ENCODE measurements around the gene STOX2. TPM values are rescaled to one million over a fixed set of nuclear protein-coding genes. Genes with fewer than 3 reads are reported as not detected.

The STOX2 gene
- total RNA-seq, 1 donor, result 0.36 TPM

DNA sequence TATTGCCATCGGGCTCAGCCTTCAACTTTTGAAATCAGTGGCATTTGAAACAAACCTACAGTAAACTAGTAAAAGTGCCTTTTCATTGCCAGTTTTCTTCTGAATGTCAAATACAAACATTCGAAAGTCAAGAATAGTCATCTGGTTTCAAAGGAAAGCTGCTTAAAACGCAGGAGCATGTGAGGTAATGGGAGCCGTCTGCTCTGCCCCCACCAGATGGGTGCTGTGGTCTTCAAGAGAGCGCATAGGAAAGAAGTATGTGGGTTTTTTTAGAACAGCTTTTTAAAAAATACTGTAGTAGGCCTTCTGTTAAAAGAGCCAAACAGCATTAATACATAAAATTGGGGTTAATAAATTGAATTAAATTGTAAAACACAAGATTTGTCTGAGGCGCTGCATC, 88.6 kb downstream of the STOX2 start:
- Histone ChIP-seq H4K20me1 (ENCODE audit: insufficient read depth, low read length) (no peaks in the 10 kb centered on the region), H3K4me2 (ENCODE audit: insufficient read depth, low read length) (no peak overlapping the region), H3K4me1 (ENCODE audit: insufficient read depth, low read length) (no peaks in the 10 kb centered on the region), H3K36me3 (ENCODE audit: insufficient read depth, low read length) (no peaks in the 10 kb centered on the region), H3K79me2 (ENCODE audit: insufficient read depth, low read length) (no peaks in the 10 kb centered on the region), H3K4me3 (ENCODE audit: insufficient read depth, low read length) (no peak overlapping the region), H3K27ac (ENCODE audit: low read depth, low read length) (no peak overlapping the region), H3K9me3 (ENCODE audit: low read depth, low read length) (no peaks in the 10 kb centered on the region), H2AFZ (ENCODE audit: low read length) (no peak overlapping the region), H3K27me3 (ENCODE audit: insufficient read depth, low read length) (no peaks in the 10 kb centered on the region)
- TF ChIP-seq, protein P1, sequence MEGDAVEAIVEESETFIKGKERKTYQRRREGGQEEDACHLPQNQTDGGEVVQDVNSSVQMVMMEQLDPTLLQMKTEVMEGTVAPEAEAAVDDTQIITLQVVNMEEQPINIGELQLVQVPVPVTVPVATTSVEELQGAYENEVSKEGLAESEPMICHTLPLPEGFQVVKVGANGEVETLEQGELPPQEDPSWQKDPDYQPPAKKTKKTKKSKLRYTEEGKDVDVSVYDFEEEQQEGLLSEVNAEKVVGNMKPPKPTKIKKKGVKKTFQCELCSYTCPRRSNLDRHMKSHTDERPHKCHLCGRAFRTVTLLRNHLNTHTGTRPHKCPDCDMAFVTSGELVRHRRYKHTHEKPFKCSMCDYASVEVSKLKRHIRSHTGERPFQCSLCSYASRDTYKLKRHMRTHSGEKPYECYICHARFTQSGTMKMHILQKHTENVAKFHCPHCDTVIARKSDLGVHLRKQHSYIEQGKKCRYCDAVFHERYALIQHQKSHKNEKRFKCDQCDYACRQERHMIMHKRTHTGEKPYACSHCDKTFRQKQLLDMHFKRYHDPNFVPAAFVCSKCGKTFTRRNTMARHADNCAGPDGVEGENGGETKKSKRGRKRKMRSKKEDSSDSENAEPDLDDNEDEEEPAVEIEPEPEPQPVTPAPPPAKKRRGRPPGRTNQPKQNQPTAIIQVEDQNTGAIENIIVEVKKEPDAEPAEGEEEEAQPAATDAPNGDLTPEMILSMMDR (IDR thresholded peaks at IDR 0.05; ENCODE audit: extremely low read depth, low read depth, low read length), result no peak
- DNase-seq (ENCODE audit: insufficient read length, low spot score, missing footprints), result no peak

DNA sequence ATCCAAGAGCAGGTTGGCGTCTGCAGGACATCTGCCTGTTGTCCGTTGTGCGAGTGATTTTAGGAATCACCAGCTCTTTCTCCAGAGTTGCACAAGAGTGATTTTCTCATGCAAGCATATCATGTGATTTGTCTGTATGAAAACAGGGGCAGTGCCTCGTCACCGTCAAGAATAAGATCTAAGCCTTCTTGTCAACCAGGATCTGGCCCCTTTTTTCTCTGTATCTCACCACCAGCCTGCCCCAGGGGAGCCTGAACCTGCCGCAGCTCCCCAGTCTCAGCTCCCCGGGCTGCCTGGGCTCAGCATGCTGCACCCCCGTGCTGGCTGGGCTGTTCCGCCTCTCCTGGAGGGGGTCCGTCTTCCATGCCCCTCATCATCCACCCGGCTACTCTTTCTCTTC, 90.5 kb downstream of the STOX2 start:
- Histone ChIP-seq H3K79me2 (ENCODE audit: insufficient read depth, low read length) (no peaks in the 10 kb centered on the region), H3K36me3 (ENCODE audit: insufficient read depth, low read length) (no peaks in the 10 kb centered on the region), H3K4me1 (ENCODE audit: insufficient read depth, low read length) (no peaks in the 10 kb centered on the region), H3K4me3 (ENCODE audit: insufficient read depth, low read length) (no peak overlapping the region), H3K27me3 (ENCODE audit: insufficient read depth, low read length) (no peaks in the 10 kb centered on the region), H4K20me1 (ENCODE audit: insufficient read depth, low read length) (no peaks in the 10 kb centered on the region), H3K27ac (ENCODE audit: low read depth, low read length) (no peak overlapping the region), H3K9me3 (ENCODE audit: low read depth, low read length) (no peaks in the 10 kb centered on the region), H3K4me2 (ENCODE audit: insufficient read depth, low read length) (no peak overlapping the region), H2AFZ (ENCODE audit: low read length) (no peak overlapping the region)
- no peak for DNase-seq (ENCODE audit: insufficient read length, low spot score, missing footprints)
- TF ChIP-seq, protein P1 (IDR thresholded peaks at IDR 0.05; ENCODE audit: extremely low read depth, low read depth, low read length), result no peak

DNA sequence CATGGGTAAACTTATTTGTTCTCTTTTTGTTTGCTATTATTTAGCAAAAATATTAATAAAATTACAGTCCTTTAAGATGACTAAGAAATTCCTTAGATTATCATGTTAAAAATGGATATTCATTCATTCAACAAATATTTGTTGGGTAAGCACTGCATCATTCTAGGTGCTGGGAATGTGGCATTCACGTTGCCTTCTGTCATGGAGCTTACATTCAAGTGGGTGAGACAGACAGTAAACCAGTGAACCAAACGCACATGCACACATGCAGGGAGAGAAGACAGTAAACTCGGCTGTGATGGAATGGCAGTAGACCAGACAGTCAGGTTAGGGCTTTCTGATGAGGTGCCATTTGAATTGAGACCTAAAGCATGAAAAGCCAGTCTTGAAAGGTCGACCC, 91.8 kb downstream of the STOX2 start:
- Histone ChIP-seq H3K27me3 (ENCODE audit: insufficient read depth, low read length) (no peaks in the 10 kb centered on the region), H3K36me3 (ENCODE audit: insufficient read depth, low read length) (no peaks in the 10 kb centered on the region), H4K20me1 (ENCODE audit: insufficient read depth, low read length) (no peaks in the 10 kb centered on the region), H3K4me1 (ENCODE audit: insufficient read depth, low read length) (no peaks in the 10 kb centered on the region), H3K4me3 (ENCODE audit: insufficient read depth, low read length) (no peak overlapping the region), H2AFZ (ENCODE audit: low read length) (no peak overlapping the region), H3K4me2 (ENCODE audit: insufficient read depth, low read length) (no peak overlapping the region), H3K79me2 (ENCODE audit: insufficient read depth, low read length) (no peaks in the 10 kb centered on the region), H3K9me3 (ENCODE audit: low read depth, low read length) (no peaks in the 10 kb centered on the region), H3K27ac (ENCODE audit: low read depth, low read length) (no peak overlapping the region)
- no peak for DNase-seq (ENCODE audit: insufficient read length, low spot score, missing footprints)
- TF ChIP-seq, protein P1 (IDR thresholded peaks at IDR 0.05; ENCODE audit: extremely low read depth, low read depth, low read length), result no peak

DNA sequence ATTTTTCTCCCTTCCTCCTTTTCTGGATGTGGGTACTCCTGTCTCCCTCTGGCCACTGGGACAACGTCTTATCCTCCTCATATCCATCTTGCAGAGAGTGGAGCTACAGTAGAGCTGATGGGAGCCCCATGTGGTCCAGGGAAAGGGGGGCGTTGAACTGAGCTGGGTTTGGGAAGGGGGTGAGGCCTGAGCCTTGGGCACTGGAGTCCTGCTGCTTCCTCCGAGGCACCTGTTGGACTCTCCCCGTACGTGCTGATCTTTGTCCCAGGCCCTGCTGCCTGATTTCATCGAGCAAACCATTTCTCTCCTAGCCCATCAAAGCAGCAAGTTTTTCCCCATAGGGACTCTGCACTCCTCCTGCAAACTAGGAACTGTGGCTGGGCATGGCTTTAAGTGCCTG, 94.3 kb downstream of the STOX2 start:
- DNase-seq (ENCODE audit: insufficient read length, low spot score, missing footprints), result no peak
- no peak overlapping the region for H2AFZ ChIP-seq (ENCODE audit: low read length)
- no peak overlapping the region for H3K4me2 ChIP-seq (ENCODE audit: insufficient read depth, low read length)
- TF ChIP-seq, protein P1 (IDR thresholded peaks at IDR 0.05; ENCODE audit: extremely low read depth, low read depth, low read length), result no peak
- no peaks in the 10 kb centered on the region for H3K27me3 ChIP-seq (ENCODE audit: insufficient read depth, low read length)
- no peaks in the 10 kb centered on the region for H3K4me1 ChIP-seq (ENCODE audit: insufficient read depth, low read length)
- H3K36me3 ChIP-seq (ENCODE audit: insufficient read depth, low read length), result no peaks in the 10 kb centered on the region
- no peaks in the 10 kb centered on the region for H3K79me2 ChIP-seq (ENCODE audit: insufficient read depth, low read length)
- H4K20me1 ChIP-seq (ENCODE audit: insufficient read depth, low read length), result no peaks in the 10 kb centered on the region
- no peaks in the 10 kb centered on the region for H3K9me3 ChIP-seq (ENCODE audit: low read depth, low read length)
- no peak overlapping the region for H3K27ac ChIP-seq (ENCODE audit: low read depth, low read length)
- no peak overlapping the region for H3K4me3 ChIP-seq (ENCODE audit: insufficient read depth, low read length)

Measured in osteoblast (primary cell).